GM13977 (cell line): ENCODE measurements around the gene HOATZ.

Source experiments
- DNase-seq: peaks from one replicate; pipeline ENCODE4 v3.0.0; 2012; ENCODE audit warnings: low spot score
- in situ Hi-C: fragments of 300-500 bp; cut with MboI; formaldehyde crosslinking; loops from one replicate; pipeline ENCODE4 v1.12.0; 2022; ENCODE audit warnings: low sequenced_read_pairs, low pct_unique_long_range_greater_than_20kb, mixed read lengths, inconsistent platforms; ENCODE audit not compliant: unreplicated experiment
- TF ChIP-seq, protein P1 (sequence below): IDR thresholded peaks from 2 replicates; pipeline ENCODE4 v1.5.1; 2012; ENCODE audit warnings: mild to moderate bottlenecking, control low read depth; ENCODE audit not compliant: insufficient read depth; ENCODE audit errors: extremely low read depth, missing control alignments

HOATZ gene

DNA sequence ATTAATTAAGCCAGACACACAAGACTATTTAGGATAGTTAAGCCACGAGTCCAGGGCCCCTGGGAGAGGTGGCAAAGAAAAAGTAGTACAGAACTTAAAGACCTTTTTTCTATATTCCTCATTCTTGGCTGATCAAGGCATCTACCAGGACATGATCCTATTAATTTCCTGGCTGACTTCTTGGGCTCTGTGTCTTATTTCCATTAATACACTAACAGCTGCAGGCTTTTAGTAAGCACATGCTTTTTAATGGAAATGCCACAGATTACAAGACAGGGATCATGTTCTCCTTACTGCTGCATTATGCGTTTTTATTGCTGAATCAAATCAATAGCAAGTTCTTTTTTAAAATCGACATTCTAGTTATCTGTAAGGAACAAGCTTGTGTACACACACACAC is 37.6 kb upstream of the HOATZ start:
- TF ChIP-seq, protein P1, sequence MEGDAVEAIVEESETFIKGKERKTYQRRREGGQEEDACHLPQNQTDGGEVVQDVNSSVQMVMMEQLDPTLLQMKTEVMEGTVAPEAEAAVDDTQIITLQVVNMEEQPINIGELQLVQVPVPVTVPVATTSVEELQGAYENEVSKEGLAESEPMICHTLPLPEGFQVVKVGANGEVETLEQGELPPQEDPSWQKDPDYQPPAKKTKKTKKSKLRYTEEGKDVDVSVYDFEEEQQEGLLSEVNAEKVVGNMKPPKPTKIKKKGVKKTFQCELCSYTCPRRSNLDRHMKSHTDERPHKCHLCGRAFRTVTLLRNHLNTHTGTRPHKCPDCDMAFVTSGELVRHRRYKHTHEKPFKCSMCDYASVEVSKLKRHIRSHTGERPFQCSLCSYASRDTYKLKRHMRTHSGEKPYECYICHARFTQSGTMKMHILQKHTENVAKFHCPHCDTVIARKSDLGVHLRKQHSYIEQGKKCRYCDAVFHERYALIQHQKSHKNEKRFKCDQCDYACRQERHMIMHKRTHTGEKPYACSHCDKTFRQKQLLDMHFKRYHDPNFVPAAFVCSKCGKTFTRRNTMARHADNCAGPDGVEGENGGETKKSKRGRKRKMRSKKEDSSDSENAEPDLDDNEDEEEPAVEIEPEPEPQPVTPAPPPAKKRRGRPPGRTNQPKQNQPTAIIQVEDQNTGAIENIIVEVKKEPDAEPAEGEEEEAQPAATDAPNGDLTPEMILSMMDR: no peak
- in situ Hi-C loops: no loop called here

DNA sequence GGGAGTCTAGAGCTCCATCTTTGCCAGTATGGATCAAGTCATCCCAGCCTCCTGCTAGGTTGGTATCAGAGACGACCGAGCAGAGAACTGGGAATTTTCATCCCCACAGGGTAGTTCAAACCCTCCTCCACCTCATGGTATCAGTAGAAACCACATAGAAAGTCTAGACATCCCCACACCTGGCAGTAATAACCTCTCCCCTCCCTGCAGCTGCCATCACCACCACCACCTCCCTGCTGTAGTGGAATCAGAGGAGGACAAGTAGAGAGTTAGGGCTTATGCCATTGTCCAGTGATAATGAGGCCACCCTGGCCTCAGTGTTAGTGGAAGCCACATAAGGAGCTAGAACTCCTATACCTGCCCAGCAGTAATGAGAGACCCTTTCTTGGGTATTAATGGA is 36.7 kb upstream of the HOATZ start:
- in situ Hi-C loops: no loop called here
- TF ChIP-seq, protein P1: no peak
- no peak for DNase-seq

More for the DNA sequence above, 37.6 kb upstream of the HOATZ start:
- no peak for DNase-seq

DNA sequence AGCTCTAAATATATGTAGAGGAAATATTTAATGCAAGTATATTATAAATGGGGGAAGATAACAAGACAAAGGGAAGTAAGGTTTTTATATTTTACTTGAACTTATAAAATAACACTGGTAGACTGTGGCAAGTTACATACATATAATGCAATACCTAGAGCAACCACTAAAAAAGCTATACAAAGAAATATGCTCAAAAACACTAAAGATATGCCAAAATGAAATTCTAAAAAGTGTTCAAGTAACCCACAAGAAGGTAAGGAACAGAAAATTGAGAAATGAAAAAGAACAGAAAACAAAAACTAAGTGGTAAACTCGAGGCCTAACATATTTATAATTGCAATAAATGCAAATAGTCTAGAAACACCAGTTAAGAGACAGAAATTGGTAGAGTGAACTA is 34.9 kb upstream of the HOATZ start:
- TF ChIP-seq, protein P1: no peak
- in situ Hi-C loops: no loop called here
- DNase-seq: no peak

DNA sequence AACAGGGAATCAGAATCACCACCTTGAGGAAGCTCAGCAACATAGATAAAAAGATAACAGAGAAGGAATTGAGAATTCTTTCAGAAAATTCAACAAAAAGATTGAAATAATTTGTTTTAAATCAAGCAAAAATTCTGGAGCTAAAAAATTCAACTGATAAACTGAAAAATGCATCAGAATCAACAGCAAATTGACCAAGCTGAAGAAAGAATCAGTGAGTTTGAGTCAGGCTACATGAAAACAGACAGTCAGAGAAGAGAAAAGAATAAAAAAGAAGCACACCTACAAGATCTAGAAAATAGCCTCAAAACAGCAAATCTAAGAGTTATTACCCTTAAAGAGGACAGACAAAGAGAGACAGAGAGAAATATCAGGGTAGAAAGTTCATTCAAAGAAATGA is 31.1 kb upstream of the HOATZ start:
- in situ Hi-C loops: no loop called here
- no peak for DNase-seq
- TF ChIP-seq, protein P1: no peak

DNA sequence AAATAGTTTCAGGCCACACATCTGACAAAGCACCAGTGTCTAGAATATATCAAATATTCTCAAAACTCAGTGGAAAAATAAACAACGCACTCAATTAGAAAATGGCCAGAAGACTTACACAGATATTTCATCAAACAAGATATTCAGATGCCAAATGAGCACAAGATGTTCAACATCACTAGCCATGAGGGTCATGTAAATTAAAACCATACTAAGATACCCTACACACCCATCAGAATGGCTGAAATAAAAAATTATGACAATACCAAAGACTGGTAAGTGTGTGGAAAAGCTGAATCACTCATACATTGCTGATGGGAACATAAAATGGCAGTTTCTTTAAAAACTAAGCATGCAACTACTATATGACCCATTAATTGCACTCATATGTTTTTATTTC is 24.1 kb upstream of the HOATZ start:
- in situ Hi-C loops: no loop called here
- TF ChIP-seq, protein P1: no peak
- DNase-seq: no peak

DNA sequence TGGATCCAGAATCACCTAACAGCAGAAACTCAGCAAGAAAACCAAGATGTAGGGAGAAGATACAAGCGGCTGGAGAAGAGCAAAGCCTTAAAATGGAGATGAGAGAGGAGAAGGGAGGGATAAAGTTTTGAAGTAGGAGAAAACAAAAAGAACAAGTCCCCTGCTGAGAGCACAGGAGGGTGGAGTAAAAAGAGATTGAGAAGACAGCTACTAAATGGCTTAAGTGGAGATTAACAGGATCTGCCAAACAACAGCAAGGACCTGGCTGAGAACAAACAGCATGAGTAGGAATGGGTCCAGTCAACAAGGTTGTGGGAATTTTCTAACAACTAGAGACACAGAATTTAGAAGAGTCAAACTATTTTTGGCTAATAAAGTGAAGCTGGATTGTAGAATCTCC is 20.5 kb upstream of the HOATZ start:
- in situ Hi-C loops: no loop called here
- TF ChIP-seq, protein P1: no peak
- no peak for DNase-seq

DNA sequence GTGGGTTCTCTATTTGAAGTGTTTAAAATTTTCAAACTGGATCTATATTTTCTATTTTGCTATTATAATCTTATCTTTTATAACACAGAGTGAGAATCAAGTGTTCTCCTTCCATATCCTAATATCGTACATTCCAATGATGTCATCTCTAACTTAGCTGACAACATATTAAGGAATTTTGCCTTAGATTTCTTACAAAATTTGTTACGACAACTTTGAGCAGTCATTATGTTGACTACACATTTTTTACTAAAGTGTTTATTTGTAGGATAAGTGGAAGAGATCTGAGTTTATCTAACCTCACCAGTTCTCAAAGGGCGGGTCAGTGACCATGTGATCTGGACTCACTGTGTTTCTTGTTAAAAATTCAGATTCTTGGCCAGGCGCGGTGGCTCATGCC is 15.1 kb upstream of the HOATZ start:
- no peak for DNase-seq
- in situ Hi-C loops: no loop called here
- TF ChIP-seq, protein P1: no peak
